GM18873 (cell line): ENCODE measurements around the gene ZNF343.

Experiments
- ATAC-seq: cut with Tn5 transposase; IDR thresholded peaks from one replicate; pipeline ENCODE4 v1.9.1; 2021; ENCODE audit warnings: mild to moderate bottlenecking, moderate library complexity, moderate number of reproducible peaks; ENCODE audit not compliant: unreplicated experiment, low FRiP score

Gene ZNF343

DNA sequence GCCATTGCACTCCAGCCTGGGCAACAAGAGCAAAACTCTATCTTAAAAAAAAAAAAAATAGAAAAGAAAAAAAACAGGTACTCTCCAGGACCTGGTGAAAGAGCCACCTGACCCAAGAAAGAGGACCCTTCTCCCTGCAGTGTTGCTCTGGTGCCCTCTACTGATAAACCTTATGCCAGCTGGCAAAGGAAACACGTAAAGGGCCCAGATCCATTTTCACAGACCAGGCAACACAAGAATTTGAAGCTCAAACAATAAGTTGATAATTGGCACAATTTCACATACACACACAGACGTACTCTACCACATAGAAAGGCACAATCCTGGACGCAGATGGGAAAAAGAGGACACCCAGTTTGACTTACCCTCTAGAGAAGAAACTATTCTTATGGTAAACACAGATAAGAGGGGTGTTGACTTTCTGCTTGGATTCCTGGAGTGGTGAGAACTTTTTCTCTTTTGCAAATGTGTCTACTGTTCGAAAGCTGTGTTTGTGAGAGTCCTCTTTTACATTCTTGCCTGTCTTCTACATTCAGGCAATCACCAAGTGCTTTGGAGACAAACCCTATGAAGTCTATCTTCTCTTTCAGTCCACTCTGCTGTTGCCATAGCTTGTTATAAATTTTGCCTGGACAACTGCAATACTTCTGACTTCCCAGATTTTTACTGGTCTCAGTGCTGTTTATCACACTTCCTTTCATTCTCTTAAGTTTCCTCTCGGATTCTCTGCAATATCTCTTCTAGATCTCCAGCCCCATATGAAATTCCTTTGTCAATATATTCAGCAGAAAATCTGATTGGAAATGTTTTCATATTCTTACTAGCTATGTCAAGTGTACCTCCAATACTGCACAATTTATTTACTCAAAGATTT is 31.7 kb downstream of the ZNF343 start:
- ATAC-seq, result no peak

DNA sequence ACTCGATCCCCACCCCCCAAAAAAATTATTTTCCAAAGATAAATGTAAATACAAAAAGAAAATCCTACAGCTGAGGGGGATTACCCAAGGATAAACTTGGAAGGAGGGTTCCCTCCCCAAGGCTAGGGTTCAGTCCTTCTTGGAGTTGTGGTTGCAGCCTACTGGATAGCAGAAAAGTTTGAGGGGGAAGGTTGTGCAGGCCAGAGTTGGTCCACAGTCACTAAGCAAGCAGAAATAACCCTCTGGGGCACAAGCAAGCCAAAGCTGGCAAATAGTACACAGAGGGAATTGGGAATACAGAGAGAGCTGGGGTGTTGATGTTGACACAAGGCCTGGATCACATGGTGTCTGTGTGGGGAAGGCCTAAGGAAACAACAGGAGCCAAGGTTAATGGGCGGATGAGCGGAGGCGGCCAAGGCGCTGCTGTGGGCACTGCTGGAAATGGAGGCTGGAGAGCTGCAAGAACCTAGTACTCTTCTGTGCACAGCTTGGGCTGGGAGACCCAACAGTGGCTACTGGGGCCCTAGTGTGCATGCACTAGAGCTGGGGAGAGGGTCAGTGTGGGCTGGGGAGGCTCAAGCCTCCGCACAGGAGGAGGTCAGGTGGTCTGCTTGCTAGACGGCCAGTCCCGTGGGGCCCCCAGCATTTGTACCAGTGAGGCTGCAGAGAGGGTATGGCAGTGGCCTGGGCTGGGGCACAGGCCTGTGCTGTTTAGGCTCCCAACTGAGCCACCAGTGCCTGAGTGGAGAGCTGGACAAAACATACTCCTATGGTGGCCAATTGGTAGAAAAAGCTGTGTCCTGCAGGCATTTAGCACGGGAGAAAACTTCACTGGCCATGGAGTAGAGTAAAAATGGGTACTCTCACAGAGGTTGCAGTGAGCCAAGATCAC is 32.6 kb downstream of the ZNF343 start:
- ATAC-seq, result no peak

DNA sequence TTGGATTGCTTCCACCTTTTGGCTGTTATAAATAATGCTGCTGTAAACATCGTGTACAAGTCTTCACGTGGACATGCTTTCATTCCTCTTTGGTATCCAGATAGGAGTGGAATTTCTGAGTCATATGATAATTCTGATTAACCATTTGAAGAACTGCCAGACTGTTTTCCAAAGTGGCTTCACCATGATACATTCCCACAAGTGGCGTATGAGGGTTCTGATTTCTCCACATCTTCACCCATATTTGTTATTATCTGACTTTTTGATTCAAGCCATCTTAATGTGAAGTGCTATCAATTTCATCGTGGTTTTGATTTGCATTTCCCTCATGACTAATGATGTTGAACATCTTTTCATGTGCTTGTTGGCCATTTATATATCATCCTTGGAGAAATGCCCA is 35.2 kb downstream of the ZNF343 start:
- ATAC-seq, result no peak

DNA sequence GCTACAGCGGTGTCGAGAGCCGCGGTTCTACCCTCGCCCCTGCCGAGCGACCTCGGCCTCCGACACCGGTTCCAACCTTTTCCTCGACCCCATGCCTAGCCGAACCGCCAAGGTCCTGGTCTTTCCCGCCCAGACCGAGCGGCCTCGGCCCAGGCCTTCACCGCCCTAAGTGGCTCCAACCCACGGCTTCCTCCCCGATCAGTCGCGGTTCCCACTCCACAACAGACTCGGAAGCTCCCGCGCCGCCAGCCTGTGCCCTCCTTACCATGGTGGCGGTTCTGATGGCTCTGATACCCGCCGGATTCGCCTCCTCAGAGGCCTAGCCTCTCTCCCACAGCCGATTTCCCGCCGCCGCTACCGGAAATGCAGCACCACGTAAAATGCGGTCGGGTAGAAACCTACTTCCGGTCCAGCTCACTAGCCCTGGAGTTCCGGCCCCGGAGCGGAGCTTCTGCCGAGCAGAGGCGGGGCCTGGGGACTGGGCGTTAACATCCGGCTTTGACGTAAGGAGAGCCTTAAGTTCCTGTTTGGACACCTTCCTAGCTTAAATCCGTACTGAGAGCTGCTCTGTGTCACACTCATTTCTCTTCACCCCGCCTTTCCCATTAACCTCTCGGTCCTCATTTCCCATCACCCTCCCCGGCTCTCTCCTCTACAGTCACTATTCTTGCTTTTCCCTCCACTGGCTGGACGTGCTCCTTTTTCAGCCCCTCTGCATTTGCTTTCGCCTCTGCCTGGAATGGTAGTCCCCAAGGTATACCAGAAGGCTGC is 38.1 kb downstream of the ZNF343 start, which contains the start of gene SNRPB:
TSS of gene SNRPB (minus strand) at position 367 of the 771 bp plus-strand sequence. CDS start at position 268, 99 bp downstream.
- peak; percentile 97 for ATAC-seq

DNA sequence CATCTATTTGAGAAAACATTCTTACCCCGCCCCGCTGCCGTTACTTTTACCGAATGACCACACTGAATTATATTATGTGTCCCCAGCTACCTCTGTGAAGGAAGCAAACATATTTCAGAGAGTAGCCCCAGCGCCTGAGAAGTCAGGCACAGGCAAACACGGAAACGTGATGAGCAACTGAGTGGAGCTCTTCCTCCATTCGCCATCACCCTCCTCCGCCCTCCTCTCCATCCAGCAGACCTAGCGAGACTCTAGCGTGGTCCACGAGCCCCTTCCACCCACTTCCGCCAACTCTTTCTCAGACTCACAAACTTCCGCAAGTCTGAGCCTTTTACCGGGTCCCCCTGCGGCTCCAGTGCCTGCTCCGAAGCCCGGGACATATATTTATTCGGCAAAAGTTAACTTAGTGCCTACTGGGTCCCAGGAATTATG is 38.7 kb downstream of the ZNF343 start:
- peak; percentile 27 for ATAC-seq

DNA sequence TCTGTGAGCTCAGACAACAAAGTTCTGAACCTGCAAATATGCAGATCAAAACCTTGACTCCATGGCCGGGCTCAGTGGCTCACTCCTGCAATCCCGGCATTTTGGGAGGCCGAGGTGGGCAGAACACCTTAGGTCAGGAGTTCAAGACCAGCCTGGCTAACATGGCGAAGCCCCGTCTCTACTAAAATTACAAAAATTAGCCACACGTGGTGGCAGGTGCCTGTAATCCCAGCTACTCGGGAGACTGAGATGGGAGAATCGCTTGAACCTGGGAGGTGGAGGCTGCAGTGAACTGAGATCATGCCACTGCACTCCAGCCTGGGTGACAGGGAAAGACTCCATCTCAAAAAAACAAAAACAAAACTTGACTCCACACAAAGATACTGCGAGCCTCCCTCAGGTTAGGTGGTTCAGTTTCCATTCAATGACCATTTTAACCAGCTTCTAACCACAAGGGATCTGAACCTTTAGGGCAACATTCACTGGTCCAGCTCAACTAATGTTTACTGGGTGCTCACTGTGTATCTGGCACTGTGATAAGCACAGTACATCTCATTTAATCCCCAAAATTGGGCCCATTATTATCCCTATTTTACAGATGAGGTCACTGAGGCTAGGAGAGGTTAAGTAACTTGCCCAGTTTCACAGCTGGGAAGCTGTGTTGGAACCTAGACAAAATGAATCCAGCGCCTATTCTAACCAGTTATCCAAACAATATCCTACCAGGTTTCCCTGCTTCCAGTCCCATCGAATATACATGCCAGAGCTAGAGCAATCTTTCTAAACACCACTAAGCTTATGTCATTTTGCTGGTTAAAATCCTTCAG is 39.9 kb downstream of the ZNF343 start:
- ATAC-seq, result no peak

DNA sequence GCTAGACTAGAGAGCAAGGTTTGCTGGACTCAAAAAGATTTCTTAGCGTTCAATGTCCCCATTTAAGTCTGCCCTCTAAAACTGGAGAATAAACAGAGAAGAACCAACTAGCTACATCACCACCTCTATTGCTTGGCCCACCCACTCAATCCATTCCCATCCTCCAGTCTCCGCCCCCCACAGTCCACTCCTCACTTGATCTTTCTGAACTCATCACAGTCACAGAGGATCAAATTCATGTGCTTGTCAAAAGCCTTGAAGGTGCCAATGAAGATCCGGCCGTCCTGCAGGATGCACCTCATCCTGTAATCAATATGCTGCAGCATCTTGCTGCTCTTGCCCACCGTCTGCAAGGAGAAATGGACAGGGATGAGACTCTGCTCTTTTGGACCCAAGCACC is 41.3 kb downstream of the ZNF343 start:
- ATAC-seq, result no peak

DNA sequence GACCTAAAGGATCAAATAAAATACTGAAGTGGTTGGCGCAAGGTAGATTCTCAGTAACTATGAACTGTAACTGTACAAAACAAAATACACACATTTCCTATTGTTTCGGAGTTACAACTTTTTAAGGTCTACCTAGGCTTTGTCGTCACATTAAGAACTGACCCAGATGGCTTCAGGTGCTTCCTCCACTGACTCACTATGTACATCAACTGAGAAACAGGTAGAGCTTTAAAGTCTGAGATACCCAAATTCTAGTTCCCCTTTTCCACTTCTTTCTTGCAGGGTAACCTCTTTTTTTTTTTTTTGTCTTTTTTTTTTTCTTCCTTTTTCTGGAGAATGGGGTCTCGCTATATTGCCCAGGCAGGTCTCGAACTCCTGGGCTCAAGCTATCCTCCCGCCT is 43.6 kb downstream of the ZNF343 start:
- ATAC-seq, result no peak

DNA sequence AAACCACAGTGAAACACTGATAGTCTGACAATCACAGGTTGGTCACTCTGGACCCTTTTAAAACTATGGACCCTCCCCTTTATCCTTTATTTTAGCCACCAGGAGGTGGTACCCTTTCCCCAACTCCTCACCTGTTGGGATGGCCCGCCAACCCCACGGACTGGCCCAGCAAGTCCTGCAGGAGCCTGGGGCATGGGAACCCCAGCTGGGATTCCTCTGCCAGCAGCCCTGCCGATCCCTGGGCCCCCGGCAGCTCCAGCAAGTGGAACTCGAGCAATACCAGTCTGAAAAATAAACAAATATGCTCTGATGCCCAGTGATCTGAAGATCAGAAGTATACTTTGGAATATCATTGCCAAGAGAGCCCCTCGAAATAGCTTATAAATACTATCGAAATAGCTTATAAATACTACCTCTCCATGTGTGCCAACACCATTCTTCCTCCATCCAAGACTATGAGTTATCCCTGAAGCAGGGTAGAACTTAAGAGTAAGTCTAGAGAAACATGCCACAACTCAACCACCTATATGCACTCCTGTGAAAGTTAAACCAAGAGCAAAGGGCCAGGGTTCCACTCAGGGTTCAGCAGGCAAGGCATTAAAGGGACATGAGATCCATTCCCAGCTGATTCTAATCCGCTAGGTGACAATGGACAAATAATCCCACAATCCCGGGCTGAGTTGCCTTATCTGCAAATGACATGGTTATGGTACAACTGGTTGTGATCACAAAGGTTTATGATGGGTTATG is 44.9 kb downstream of the ZNF343 start:
- ATAC-seq, result no peak

DNA sequence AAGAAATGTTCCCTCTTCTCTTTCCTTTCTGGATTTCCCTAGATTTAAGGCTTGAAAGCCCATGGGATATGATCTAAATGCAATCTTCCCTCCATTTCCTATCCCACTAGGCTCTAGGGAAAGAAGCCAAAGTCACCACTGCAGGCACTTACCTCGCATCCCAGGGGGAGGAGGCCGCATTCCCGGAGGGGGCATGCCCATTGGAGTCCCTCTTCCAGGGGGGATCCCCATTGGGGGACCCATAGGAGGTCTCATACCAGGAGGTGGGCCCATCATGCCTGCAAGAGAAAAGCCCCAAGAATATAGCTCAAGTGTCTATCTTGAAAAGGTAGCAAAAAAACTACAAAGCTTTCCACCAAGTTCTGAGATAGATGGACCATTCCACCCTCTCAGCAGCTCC is 46.2 kb downstream of the ZNF343 start:
- no peak for ATAC-seq

DNA sequence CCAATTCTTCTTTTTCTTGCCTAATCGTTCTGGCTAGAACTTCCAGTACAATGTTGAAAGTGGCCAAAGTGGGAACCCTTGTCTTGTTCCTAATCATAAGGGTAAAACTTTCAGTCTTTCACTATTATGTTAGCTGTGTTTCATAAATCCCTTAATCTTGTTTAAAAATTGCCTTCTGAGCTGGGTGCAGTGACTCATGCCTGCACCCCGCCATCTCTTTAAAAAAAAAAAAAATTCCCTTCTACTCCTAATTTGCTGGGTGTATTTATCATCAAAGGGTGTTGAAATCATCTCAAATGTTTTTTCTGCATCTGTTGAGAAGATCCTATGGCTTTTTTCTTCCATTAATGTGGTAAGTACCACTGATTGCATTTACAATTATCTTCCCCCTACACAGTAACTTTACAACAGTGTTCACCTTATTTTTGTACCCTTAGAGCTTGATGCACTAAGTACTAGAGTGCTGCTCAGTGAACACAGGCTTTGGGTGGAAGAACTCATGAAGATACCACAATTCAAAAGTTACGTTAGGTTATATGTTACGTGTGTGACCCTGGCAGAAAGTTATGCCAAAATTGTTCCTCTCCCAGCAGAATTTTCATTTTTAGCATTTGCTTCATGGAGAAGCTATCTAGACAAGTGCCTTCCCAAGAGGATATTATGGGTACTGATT is 47.8 kb downstream of the ZNF343 start:
- ATAC-seq, result no peak

DNA sequence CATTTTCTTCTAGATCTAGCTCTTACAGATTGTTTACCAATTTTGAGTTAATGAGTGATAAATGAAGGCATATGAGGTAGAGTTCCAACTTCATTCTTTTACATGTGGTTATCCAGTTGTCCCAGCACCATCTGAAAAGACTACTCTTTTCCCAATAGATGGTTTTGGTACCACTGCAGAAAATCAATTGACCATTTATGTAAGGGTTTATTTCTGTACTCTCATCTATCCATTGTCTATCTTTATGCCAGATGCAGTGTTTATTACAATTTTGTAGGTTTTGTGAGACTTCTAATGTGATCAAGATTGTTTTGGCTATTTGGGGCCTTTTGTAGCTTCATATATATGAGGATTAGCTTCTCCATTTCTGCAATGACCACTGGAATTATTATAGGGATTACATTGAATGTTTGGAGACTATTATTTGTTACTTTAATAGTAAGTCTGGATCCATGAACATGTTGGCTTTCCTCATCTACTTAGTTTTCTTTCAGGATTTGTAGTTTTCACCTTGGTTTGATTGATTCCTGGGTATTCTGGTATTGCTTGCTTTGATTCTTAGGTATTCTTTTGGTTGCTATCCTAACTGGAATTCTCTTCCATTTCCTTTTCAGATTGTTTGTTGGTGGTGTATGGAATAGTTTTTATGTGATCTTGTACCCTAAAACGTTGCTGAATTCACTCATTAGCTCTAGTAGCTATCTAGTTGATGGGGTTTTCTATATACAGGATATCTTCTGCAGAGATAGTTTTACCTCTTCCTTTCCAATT is 48.5 kb downstream of the ZNF343 start:
- no peak for ATAC-seq

DNA sequence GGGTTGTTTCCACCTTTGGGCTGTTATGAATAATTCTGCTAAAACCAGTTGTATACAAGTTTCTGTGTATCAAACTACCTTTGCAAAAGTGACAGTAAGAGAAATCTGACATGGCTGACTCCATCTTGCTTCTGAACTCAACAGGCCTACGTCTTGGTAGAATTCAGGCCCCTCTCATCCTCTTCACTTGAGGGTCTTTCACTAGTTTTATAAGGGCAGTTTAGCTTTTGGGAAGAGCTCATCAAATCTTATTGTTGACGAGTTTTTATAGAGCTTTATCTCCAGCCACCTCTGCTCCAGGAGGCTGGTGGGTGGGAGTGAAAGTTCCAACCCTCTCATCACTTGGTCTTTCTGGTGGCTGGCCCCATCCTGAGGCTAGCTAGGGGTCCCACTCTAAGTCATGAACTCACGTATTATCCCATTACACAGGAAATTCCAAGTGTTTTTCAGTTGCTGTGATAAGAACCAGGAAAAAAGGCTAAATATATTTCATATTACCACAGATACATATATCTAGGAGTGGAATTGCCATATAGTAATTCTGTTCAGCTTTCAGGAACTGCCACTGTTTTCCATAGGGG is 49.7 kb downstream of the ZNF343 start:
- ATAC-seq, result no peak

DNA sequence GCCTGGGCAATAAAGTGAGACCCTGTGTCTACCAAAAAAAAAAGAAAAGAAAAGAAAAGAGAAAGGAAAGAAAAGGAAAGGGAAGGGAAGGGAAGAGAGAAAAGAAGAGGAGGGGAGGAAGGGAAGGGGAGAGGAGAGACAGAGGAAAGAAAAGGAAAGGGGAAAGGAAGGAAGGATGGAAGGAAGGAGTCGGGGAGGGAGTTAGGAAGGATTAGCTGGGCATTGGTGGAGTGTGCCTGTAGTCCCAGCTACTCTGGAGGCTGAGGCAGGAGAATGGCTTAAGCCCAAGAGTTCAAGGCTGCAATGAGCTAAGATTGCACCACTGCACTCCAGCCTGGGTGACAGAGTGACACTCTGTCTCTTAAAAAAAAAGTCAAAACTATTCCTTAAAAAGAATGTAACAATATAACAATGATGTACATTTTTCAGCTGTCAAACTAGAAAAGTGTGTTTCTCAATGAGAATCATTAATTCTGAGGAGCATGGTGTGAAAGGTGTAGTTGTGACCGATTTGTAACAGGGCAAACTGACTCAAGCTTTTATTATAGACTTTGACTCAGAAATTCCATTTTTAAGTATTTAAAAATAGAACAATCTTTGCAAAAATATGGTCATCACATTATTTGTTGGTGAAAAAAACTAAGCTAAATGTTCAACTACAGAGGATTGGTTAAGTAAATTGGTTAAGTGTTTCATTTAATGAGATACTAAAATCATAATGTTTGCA is 52.8 kb downstream of the ZNF343 start:
- ATAC-seq, result no peak

DNA sequence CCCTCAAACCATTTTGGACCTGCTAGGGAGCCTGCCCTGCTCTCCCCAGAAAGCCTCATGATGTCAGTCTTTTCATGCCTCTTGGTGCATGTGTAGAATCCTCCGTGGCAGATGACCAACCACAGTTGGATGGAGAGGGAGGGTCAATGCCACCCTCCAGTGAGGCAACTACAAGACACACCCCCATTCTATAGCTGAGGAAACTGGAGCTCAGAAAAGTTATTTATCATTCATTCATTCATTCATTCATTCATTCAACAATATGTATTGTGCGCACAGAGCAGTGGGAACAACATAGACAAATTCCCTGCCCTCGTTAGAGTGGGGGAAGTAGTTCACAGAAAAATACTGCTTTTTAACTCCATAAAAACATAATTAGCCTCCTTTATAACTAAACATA is 54.9 kb downstream of the ZNF343 start:
- no peak for ATAC-seq

DNA sequence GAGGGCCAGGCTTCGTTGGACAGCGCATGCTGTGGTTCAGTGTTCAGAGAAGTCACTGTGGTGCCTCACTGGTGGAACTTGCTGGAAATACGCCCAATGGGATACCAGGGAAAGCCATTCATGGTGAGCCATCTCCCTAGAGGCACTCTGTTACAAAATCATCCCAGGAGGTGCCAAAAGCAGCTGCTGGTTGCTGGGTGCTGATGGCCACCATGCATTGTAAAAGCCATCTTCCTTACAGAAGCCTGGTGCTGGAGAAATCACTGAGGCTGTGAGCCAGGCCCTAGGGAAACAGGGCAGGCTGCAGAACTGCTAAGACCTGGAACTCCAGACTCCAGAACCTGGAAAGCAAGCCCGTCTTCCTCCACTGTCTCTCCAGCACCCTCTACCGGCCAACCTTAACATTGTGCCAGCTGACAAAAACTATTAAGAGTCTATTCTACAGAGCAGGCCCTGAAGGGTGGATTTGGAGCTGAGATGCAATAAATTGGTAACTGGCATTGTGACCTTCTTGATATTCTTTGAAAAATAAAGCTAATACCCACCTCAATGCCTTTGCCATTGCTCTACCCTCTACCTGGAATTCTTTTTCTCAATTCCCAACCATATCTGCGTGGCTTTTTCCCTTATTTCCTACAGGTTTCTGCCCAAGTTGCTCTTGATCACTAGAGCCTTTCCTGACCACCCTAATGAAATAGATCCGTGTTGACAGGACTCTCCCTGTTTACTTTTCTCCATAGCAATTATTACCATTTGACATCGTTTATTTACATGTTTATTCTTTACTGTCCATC is 56.6 kb downstream of the ZNF343 start:
- ATAC-seq, result no peak
